ENCODE results near the gene PLEKHM3.

PLEKHM3 gene

GRCh38 chr2:207935991-207936370 lies 89.3 kb downstream of the PLEKHM3 start:
- no peak overlapping the region for H2AFZ ChIP-seq (ENCODE audit: low read length, unreplicated experiment)
- no peaks in the 10 kb centered on the region for H3K36me3 ChIP-seq (ENCODE audit: insufficient read depth, low read length)
- H3K79me2 ChIP-seq (ENCODE audit: control insufficient read depth, insufficient read depth, low read length, unreplicated experiment), result no peaks in the 10 kb centered on the region
- no peak overlapping the region for H3K4me3 ChIP-seq (ENCODE audit: low read depth, low read length)
- H3K27ac ChIP-seq (ENCODE audit: low read depth, low read length), result no peak overlapping the region
- H3K27me3 ChIP-seq (ENCODE audit: insufficient read depth, low read length), result no peaks in the 10 kb centered on the region
- no peaks in the 10 kb centered on the region for H3K4me1 ChIP-seq (ENCODE audit: control insufficient read depth, insufficient read depth, low read length, unreplicated experiment)

GRCh38 chr2:207935121-207935990 lies 90.0 kb downstream of the PLEKHM3 start:
- Histone ChIP-seq H3K36me3 (ENCODE audit: insufficient read depth, low read length) (no peaks in the 10 kb centered on the region), H2AFZ (ENCODE audit: low read length, unreplicated experiment) (no peak overlapping the region), H3K4me1 (ENCODE audit: control insufficient read depth, insufficient read depth, low read length, unreplicated experiment) (no peaks in the 10 kb centered on the region), H3K79me2 (ENCODE audit: control insufficient read depth, insufficient read depth, low read length, unreplicated experiment) (no peaks in the 10 kb centered on the region), H3K4me3 (ENCODE audit: low read depth, low read length) (no peak overlapping the region), H3K27ac (ENCODE audit: low read depth, low read length) (no peak overlapping the region), H3K27me3 (ENCODE audit: insufficient read depth, low read length) (no peaks in the 10 kb centered on the region)

- Histone ChIP-seq H3K36me3 (ENCODE audit: insufficient read depth, low read length) (no peaks in the 10 kb centered on the region), H3K79me2 (ENCODE audit: control insufficient read depth, insufficient read depth, low read length, unreplicated experiment) (no peaks in the 10 kb centered on the region), H3K4me1 (ENCODE audit: control insufficient read depth, insufficient read depth, low read length, unreplicated experiment) (no peaks in the 10 kb centered on the region), H3K27me3 (ENCODE audit: insufficient read depth, low read length) (no peaks in the 10 kb centered on the region), H3K27ac (ENCODE audit: low read depth, low read length) (no peak overlapping the region), H3K4me3 (ENCODE audit: low read depth, low read length) (no peak overlapping the region), H2AFZ (ENCODE audit: low read length, unreplicated experiment) (no peak overlapping the region)
Observed at GRCh38 chr2:207934720-207935119, 90.6 kb downstream of the PLEKHM3 start.

- Histone ChIP-seq H3K27me3 (ENCODE audit: insufficient read depth, low read length) (no peaks in the 10 kb centered on the region), H3K27ac (ENCODE audit: low read depth, low read length) (no peak overlapping the region), H3K79me2 (ENCODE audit: control insufficient read depth, insufficient read depth, low read length, unreplicated experiment) (no peaks in the 10 kb centered on the region), H3K4me3 (ENCODE audit: low read depth, low read length) (no peak overlapping the region), H3K36me3 (ENCODE audit: insufficient read depth, low read length) (no peaks in the 10 kb centered on the region), H2AFZ (ENCODE audit: low read length, unreplicated experiment) (no peak overlapping the region), H3K4me1 (ENCODE audit: control insufficient read depth, insufficient read depth, low read length, unreplicated experiment) (no peaks in the 10 kb centered on the region)
Observed at GRCh38 chr2:207933396-207934065, 91.8 kb downstream of the PLEKHM3 start.

- Histone ChIP-seq H3K4me3 (ENCODE audit: low read depth, low read length) (no peak overlapping the region), H3K27me3 (ENCODE audit: insufficient read depth, low read length) (no peaks in the 10 kb centered on the region), H3K27ac (ENCODE audit: low read depth, low read length) (no peak overlapping the region), H2AFZ (ENCODE audit: low read length, unreplicated experiment) (no peak overlapping the region), H3K4me1 (ENCODE audit: control insufficient read depth, insufficient read depth, low read length, unreplicated experiment) (no peaks in the 10 kb centered on the region), H3K36me3 (ENCODE audit: insufficient read depth, low read length) (no peaks in the 10 kb centered on the region), H3K79me2 (ENCODE audit: control insufficient read depth, insufficient read depth, low read length, unreplicated experiment) (no peaks in the 10 kb centered on the region)
Observed at GRCh38 chr2:207932106-207932505, 93.2 kb downstream of the PLEKHM3 start.

GRCh38 chr2:207930747-207931146 lies 94.6 kb downstream of the PLEKHM3 start:
- Histone ChIP-seq H3K36me3 (ENCODE audit: insufficient read depth, low read length) (no peaks in the 10 kb centered on the region), H2AFZ (ENCODE audit: low read length, unreplicated experiment) (no peak overlapping the region), H3K4me3 (ENCODE audit: low read depth, low read length) (no peak overlapping the region), H3K27ac (ENCODE audit: low read depth, low read length) (no peak overlapping the region), H3K4me1 (ENCODE audit: control insufficient read depth, insufficient read depth, low read length, unreplicated experiment) (peaks cover 13% of the 10 kb centered on the region), H3K79me2 (ENCODE audit: control insufficient read depth, insufficient read depth, low read length, unreplicated experiment) (no peaks in the 10 kb centered on the region), H3K27me3 (ENCODE audit: insufficient read depth, low read length) (no peaks in the 10 kb centered on the region)

GRCh38 chr2:207929923-207930322 lies 95.4 kb downstream of the PLEKHM3 start:
- no peak overlapping the region for H3K4me3 ChIP-seq (ENCODE audit: low read depth, low read length)
- peaks cover 19% of the 10 kb centered on the region for H3K4me1 ChIP-seq (ENCODE audit: control insufficient read depth, insufficient read depth, low read length, unreplicated experiment)
- no peaks in the 10 kb centered on the region for H3K79me2 ChIP-seq (ENCODE audit: control insufficient read depth, insufficient read depth, low read length, unreplicated experiment)
- no peaks in the 10 kb centered on the region for H3K36me3 ChIP-seq (ENCODE audit: insufficient read depth, low read length)
- no peak overlapping the region for H2AFZ ChIP-seq (ENCODE audit: low read length, unreplicated experiment)
- no peaks in the 10 kb centered on the region for H3K27me3 ChIP-seq (ENCODE audit: insufficient read depth, low read length)
- H3K27ac ChIP-seq (ENCODE audit: low read depth, low read length), result no peak overlapping the region

GRCh38 chr2:207928079-207928478 lies 97.2 kb downstream of the PLEKHM3 start:
- H3K36me3 ChIP-seq (ENCODE audit: insufficient read depth, low read length), result no peaks in the 10 kb centered on the region
- no peaks in the 10 kb centered on the region for H3K79me2 ChIP-seq (ENCODE audit: control insufficient read depth, insufficient read depth, low read length, unreplicated experiment)
- H2AFZ ChIP-seq (ENCODE audit: low read length, unreplicated experiment), result no peak overlapping the region
- H3K4me1 ChIP-seq (ENCODE audit: control insufficient read depth, insufficient read depth, low read length, unreplicated experiment), result peaks cover 19% of the 10 kb centered on the region
- H3K27me3 ChIP-seq (ENCODE audit: insufficient read depth, low read length), result no peaks in the 10 kb centered on the region
- H3K4me3 ChIP-seq (ENCODE audit: low read depth, low read length), result no peak overlapping the region
- no peak overlapping the region for H3K27ac ChIP-seq (ENCODE audit: low read depth, low read length)

GRCh38 chr2:207926989-207927300 lies 98.4 kb downstream of the PLEKHM3 start:
- Histone ChIP-seq H3K36me3 (ENCODE audit: insufficient read depth, low read length) (no peaks in the 10 kb centered on the region), H3K27me3 (ENCODE audit: insufficient read depth, low read length) (no peaks in the 10 kb centered on the region), H2AFZ (ENCODE audit: low read length, unreplicated experiment) (no peak overlapping the region), H3K27ac (ENCODE audit: low read depth, low read length) (peak overlapping the region; percentile 60; the same call in 1 of the 2 replicates), H3K4me1 (ENCODE audit: control insufficient read depth, insufficient read depth, low read length, unreplicated experiment) (peaks cover 19% of the 10 kb centered on the region), H3K79me2 (ENCODE audit: control insufficient read depth, insufficient read depth, low read length, unreplicated experiment) (no peaks in the 10 kb centered on the region), H3K4me3 (ENCODE audit: low read depth, low read length) (no peak overlapping the region)

- H2AFZ ChIP-seq (ENCODE audit: low read length, unreplicated experiment), result no peak overlapping the region
- no peaks in the 10 kb centered on the region for H3K79me2 ChIP-seq (ENCODE audit: control insufficient read depth, insufficient read depth, low read length, unreplicated experiment)
- no peaks in the 10 kb centered on the region for H3K27me3 ChIP-seq (ENCODE audit: insufficient read depth, low read length)
- H3K36me3 ChIP-seq (ENCODE audit: insufficient read depth, low read length), result no peaks in the 10 kb centered on the region
- H3K27ac ChIP-seq (ENCODE audit: low read depth, low read length), result peak overlapping the region; percentile 60
- peak overlapping the region; percentile 20; the same call in 1 of the 2 replicates for H3K4me3 ChIP-seq (ENCODE audit: low read depth, low read length)
- peaks cover 19% of the 10 kb centered on the region for H3K4me1 ChIP-seq (ENCODE audit: control insufficient read depth, insufficient read depth, low read length, unreplicated experiment)
Observed at GRCh38 chr2:207926133-207926988, 99.0 kb downstream of the PLEKHM3 start.

Measured in ACC112 (cell line).